ENCODE measurements around the gene IRF9.

- TF ChIP-seq CTCF (IDR thresholded peaks at IDR 0.05; ENCODE audit: low read length) (no peak), EZH2 (IDR thresholded peaks at IDR 0.05; ENCODE audit: borderline replicate concordance, low read length) (no peak)
Observed at GRCh38 chr14:24132061-24132685, 28.9 kb upstream of the IRF9 start.

Measured in OCI-LY1 (cell line).